ENCODE data around the gene FOXN3.

Gene FOXN3

DNA sequence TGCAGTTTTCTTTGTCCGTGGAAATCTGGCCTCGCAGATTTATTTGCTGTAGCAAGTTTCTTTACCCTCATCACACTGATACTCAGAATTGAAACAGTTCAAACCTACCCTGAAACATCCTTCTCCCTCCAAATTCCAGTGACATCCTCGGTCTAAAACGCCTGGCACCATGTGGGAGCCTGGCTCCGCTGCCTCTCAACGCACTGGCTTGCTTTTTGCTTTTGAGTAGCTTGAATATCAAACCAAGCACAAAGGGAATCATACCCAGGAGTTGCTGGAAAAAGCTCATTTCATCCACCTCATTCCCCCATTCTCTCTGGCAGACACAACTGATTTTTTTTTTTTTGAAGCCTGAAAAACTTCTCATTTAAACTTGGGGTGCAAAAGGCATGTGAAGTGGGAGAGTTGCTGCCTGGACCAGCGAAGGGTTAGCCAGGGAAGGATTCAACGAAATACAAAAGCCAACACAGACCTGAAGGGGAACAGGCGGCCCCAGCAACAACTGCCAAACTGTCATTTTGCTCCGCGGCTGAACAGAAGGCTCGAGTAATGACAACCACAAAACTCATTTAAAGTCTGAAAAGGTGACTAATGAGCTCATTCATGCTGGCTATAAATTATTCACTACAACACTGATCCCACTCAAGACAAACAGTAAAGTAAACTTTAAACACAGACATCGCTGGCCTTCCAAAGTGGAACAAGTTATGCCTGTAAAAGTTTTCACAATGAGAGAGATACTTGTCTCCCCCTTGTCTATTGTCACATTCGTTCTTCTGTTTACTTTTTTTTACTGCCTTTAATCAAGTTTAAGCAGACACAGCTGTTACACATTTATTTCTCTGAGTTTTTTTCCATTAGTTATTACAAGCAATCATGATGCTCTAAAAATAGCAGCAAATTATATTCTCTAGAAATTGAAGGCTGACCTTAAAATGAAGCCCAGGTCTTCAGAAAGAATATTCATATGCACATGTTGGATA is 12.5 kb upstream of the FOXN3 start:
- H3K4me1 ChIP-seq (ENCODE audit: control insufficient read depth in 1 of 2, insufficient read depth in 2 of 2, low read length in 2 of 2): peaks cover 9 to 24% of the 10 kb centered on the region in 2 donors
- no peaks in the 10 kb centered on the region for H3K36me3 ChIP-seq (ENCODE audit: control insufficient read depth in 1 of 2, insufficient read depth in 2 of 2, low read length in 2 of 2)
- no peaks in the 10 kb centered on the region for H3K27me3 ChIP-seq (ENCODE audit: low read depth, low read length)
- no peaks in the 10 kb centered on the region for H3K9me3 ChIP-seq (ENCODE audit: control insufficient read depth in 1 of 2, low read length in 2 of 2)
- peak overlapping the region; percentile 93 for H3K27ac ChIP-seq (ENCODE audit: low read length)
- peak overlapping the region; percentile 34 to 57 for H3K4me3 ChIP-seq (ENCODE audit: low read depth in 1 of 2, low read length in 2 of 2)

DNA sequence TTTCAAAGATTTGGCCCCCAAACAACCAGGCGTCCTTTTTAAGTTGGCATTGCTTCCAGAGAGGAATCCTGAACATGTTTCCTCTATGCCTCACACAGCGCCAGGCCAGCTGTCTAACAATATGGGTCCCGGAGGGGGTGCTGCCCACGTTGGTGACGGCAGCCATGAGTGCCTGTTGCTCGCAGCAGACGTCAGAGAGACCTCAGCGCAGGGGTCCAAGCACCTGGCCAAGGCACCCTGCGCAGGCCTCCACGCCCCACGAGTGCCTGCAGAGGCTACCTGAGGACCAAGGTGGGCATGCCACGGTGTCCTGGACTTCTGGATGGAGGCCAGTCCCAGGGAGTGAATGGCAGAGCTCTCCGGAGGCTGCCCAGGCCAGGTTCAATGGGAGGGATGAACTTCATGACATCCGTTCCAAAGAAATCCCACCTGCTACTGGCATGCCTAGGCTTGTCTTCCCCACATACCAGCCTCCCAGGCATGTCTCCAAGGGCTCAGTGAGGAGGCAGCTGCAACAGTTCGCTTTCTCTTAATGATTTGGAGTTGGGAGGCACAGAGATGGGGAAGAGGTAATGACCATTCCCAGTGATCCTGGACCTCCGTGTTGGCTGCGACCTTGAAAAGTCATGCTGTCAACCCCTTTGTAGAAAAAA is 11.6 kb upstream of the FOXN3 start:
- H3K36me3 ChIP-seq (ENCODE audit: control insufficient read depth in 1 of 2, insufficient read depth in 2 of 2, low read length in 2 of 2): no peaks in the 10 kb centered on the region
- no peak overlapping the region for H3K4me3 ChIP-seq (ENCODE audit: low read depth in 1 of 2, low read length in 2 of 2)
- peaks cover 9 to 24% of the 10 kb centered on the region in 2 donors for H3K4me1 ChIP-seq (ENCODE audit: control insufficient read depth in 1 of 2, insufficient read depth in 2 of 2, low read length in 2 of 2)
- no peaks in the 10 kb centered on the region for H3K9me3 ChIP-seq (ENCODE audit: control insufficient read depth in 1 of 2, low read length in 2 of 2)
- peak overlapping the region; percentile 93 for H3K27ac ChIP-seq (ENCODE audit: low read length)
- H3K27me3 ChIP-seq (ENCODE audit: low read depth, low read length): no peaks in the 10 kb centered on the region

DNA sequence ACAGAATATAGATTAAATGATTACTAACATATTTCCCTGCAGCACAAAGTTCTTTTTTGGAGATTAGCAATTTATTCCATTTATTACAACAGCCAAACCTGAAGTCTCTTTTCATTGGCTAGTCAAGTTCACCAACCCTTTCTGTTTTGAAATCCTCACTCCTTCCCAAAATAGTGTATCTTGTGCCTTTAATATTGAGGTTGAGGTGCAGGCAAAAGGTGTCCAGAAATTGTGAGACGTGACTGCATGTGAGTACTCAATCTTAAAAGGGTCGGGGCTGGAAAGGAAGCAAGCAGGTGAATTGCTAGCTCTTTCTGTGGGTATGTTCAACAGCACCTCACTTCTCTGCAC is 11.1 kb upstream of the FOXN3 start:
- Histone ChIP-seq H3K36me3 (ENCODE audit: control insufficient read depth in 1 of 2, insufficient read depth in 2 of 2, low read length in 2 of 2) (no peaks in the 10 kb centered on the region), H3K27ac (ENCODE audit: low read length) (no peak overlapping the region), H3K4me1 (ENCODE audit: control insufficient read depth in 1 of 2, insufficient read depth in 2 of 2, low read length in 2 of 2) (peaks cover 9 to 24% of the 10 kb centered on the region in 2 donors), H3K9me3 (ENCODE audit: control insufficient read depth in 1 of 2, low read length in 2 of 2) (no peaks in the 10 kb centered on the region), H3K27me3 (ENCODE audit: low read depth, low read length) (no peaks in the 10 kb centered on the region), H3K4me3 (ENCODE audit: low read depth in 1 of 2, low read length in 2 of 2) (no peak overlapping the region)

DNA sequence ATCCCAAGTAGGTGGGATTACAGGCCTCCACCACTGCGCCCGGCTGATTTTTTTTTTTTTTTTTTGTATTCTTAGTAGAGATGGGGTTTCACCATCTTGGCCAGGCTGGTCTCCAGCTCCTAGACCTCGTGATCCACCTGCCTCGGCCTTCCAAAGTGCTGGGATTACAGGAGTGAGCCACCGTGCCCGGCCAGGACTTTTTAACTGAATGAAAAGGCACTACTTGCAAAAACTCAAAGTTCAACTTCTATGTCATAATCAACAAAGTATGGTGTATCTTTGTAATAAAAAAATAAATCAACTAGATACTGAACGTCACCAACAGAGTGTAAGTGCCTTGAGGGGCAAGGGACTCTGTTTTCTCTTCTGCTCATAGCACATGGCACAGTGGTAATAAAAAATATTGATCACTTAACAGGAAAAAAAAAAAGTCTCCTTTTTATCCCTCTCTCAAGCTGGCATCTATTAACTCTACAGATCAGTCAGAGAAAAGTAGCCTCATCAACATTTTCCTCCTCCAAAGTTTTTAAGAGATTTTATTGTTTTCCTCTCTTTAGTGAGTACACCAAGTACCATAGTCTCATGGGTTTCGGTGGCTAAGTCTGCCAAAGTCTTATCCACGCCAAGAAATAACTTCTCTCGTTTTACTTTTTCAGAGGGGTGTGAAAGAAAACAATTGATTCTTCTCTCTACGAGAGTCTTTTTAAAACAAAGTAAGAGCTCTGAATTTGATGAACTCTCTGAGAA is 10.6 kb upstream of the FOXN3 start:
- Histone ChIP-seq H3K4me1 (ENCODE audit: control insufficient read depth in 1 of 2, insufficient read depth in 2 of 2, low read length in 2 of 2) (peaks cover 12 to 24% of the 10 kb centered on the region in 2 donors), H3K9me3 (ENCODE audit: control insufficient read depth in 1 of 2, low read length in 2 of 2) (no peaks in the 10 kb centered on the region), H3K27me3 (ENCODE audit: low read depth, low read length) (no peaks in the 10 kb centered on the region), H3K27ac (ENCODE audit: low read length) (no peak overlapping the region), H3K36me3 (ENCODE audit: control insufficient read depth in 1 of 2, insufficient read depth in 2 of 2, low read length in 2 of 2) (no peaks in the 10 kb centered on the region), H3K4me3 (ENCODE audit: low read depth in 1 of 2, low read length in 2 of 2) (no peak overlapping the region)

DNA sequence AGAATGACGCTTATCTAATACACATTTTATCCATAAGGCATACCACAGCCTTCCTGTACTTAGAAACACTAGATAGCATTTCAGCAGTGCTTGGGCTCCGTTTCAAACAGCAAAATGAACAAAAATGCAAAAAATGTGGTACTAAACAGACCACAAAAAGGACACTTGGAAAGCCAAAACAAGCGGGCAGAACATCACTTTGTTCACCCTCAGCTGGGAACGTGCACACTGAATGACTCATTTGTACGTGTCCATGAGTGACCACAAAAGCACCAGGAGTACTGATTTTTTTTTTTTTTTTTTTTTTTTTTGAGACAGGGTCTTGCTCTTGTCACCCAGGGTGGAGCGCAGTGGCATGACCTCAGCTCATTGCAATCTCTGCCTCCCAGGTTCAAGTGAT is 8.9 kb upstream of the FOXN3 start:
- Histone ChIP-seq H3K27ac (ENCODE audit: low read length) (no peak overlapping the region), H3K4me3 (ENCODE audit: low read depth in 1 of 2, low read length in 2 of 2) (no peak overlapping the region), H3K36me3 (ENCODE audit: control insufficient read depth in 1 of 2, insufficient read depth in 2 of 2, low read length in 2 of 2) (no peaks in the 10 kb centered on the region), H3K4me1 (ENCODE audit: control insufficient read depth in 1 of 2, insufficient read depth in 2 of 2, low read length in 2 of 2) (peaks cover 12 to 19% of the 10 kb centered on the region in 2 donors), H3K27me3 (ENCODE audit: low read depth, low read length) (no peaks in the 10 kb centered on the region), H3K9me3 (ENCODE audit: control insufficient read depth in 1 of 2, low read length in 2 of 2) (no peaks in the 10 kb centered on the region)

DNA sequence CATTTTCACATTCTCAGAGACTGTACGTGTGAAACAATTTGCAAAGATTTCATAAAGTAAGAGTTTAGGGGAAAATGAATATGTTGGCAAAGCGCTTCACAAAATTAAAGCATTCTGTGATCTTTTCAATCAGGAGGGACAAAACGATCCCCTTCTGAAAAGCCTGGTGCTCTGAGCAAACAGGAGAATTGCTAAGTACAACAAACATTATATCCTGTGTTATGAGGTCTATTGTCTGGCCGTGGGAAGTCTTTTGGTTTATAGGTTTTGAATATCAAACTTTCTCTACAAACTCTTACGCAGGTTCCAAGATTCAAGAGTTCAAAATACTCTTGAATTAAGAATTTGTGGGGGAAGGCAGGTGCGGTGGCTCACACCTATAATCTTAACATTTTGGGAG is 7.2 kb upstream of the FOXN3 start:
- Histone ChIP-seq H3K4me1 (ENCODE audit: control insufficient read depth in 1 of 2, insufficient read depth in 2 of 2, low read length in 2 of 2) (peaks cover 3 to 12% of the 10 kb centered on the region in 2 donors), H3K27me3 (ENCODE audit: low read depth, low read length) (no peaks in the 10 kb centered on the region), H3K27ac (ENCODE audit: low read length) (no peak overlapping the region), H3K9me3 (ENCODE audit: control insufficient read depth in 1 of 2, low read length in 2 of 2) (no peaks in the 10 kb centered on the region), H3K36me3 (ENCODE audit: control insufficient read depth in 1 of 2, insufficient read depth in 2 of 2, low read length in 2 of 2) (no peaks in the 10 kb centered on the region), H3K4me3 (ENCODE audit: low read depth in 1 of 2, low read length in 2 of 2) (no peak overlapping the region)

DNA sequence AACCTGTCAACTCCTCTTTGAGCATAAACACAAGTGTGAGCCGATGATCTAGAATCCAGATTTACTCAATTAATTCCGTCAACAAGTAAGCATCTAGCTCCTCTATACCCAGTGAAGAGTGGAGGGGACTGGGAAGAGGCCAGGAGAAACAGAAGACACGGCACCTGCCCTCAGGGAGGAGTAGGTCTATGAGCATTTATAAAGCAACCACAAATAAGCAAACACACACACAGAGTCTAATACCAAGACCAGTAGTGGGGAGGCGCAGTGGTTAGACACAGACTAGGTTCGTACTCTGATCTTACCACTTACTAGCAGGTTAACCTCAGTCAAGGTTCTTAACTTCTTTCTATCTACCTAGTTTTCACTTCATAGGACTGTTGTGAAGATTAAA is 5.9 kb upstream of the FOXN3 start:
- peak overlapping the region; percentile 32 for H3K27ac ChIP-seq (ENCODE audit: low read length)
- H3K4me3 ChIP-seq (ENCODE audit: low read depth in 1 of 2, low read length in 2 of 2): peak overlapping the region in 1 of 2 donors; percentile 24
- H3K27me3 ChIP-seq (ENCODE audit: low read depth, low read length): no peaks in the 10 kb centered on the region
- H3K4me1 ChIP-seq (ENCODE audit: control insufficient read depth in 1 of 2, insufficient read depth in 2 of 2, low read length in 2 of 2): peaks cover 3 to 8% of the 10 kb centered on the region in 2 donors
- H3K9me3 ChIP-seq (ENCODE audit: control insufficient read depth in 1 of 2, low read length in 2 of 2): no peaks in the 10 kb centered on the region
- no peaks in the 10 kb centered on the region for H3K36me3 ChIP-seq (ENCODE audit: control insufficient read depth in 1 of 2, insufficient read depth in 2 of 2, low read length in 2 of 2)

DNA sequence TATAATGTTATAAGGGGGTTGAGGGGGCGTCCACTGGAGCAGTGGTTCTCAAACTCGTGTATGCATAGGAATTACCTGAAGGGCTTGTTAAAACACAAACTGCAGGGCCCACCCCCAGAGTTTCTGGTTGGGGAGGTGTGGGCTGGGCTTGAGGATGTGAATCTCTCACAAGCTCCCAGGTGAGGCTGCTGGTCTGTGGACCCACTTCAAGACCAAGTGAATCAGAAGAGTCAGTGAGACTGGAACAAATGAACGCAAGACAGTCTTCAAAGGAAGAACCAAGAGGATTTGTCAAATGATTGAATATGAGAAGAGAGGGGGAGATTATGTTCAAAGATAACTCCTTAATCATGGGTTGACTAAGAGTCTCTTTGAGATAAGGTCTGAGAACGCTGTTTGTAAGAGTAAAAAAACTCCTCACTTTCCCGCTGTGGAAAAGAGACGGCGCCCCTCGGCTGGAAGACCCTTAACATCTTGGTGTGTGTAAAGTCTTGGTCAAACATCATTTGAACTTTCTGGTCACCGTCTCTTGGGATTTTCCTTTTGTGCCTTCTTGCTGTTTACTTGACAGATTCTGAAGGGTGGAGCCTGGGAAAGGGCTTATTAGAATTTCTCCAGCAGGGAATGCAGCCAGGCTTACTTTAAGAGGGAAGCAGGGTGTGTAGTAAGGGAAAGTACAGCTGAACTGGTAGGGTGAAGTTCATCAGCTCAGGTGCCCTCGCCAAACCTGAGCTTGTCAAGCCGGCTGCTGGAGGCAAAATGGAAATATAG is 5.3 kb upstream of the FOXN3 start:
- Histone ChIP-seq H3K4me1 (ENCODE audit: control insufficient read depth in 1 of 2, insufficient read depth in 2 of 2, low read length in 2 of 2) (peaks cover 3 to 12% of the 10 kb centered on the region in 2 donors), H3K27ac (ENCODE audit: low read length) (peak overlapping the region; percentile 32), H3K36me3 (ENCODE audit: control insufficient read depth in 1 of 2, insufficient read depth in 2 of 2, low read length in 2 of 2) (no peaks in the 10 kb centered on the region), H3K9me3 (ENCODE audit: control insufficient read depth in 1 of 2, low read length in 2 of 2) (no peaks in the 10 kb centered on the region), H3K4me3 (ENCODE audit: low read depth in 1 of 2, low read length in 2 of 2) (no peak overlapping the region), H3K27me3 (ENCODE audit: low read depth, low read length) (no peaks in the 10 kb centered on the region)

DNA sequence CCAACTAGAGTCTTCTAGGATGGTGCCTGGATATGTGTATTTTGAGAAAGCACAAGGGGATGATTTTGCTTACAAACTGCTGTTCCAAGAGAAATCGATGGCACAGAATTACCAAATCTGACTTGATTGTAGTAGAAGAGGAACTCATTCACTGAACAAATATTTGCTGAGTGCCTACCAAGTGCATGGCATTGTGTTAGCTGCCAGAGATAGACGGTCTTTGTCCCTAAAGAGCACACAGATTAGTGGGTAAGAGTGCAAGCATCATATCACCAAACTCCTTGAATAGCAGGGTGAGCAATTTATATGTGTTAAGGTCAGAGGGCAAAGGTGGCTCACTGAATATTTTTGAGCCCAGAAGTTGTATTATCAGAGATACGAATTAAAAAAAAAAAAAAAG is 3.5 kb upstream of the FOXN3 start:
- no peaks in the 10 kb centered on the region for H3K9me3 ChIP-seq (ENCODE audit: control insufficient read depth in 1 of 2, low read length in 2 of 2)
- peaks cover 3 to 12% of the 10 kb centered on the region in 2 donors for H3K4me1 ChIP-seq (ENCODE audit: control insufficient read depth in 1 of 2, insufficient read depth in 2 of 2, low read length in 2 of 2)
- no peaks in the 10 kb centered on the region for H3K27me3 ChIP-seq (ENCODE audit: low read depth, low read length)
- no peak overlapping the region for H3K27ac ChIP-seq (ENCODE audit: low read length)
- peaks cover 0 to 3% of the 10 kb centered on the region in 2 donors for H3K36me3 ChIP-seq (ENCODE audit: control insufficient read depth in 1 of 2, insufficient read depth in 2 of 2, low read length in 2 of 2)
- no peak overlapping the region for H3K4me3 ChIP-seq (ENCODE audit: low read depth in 1 of 2, low read length in 2 of 2)

DNA sequence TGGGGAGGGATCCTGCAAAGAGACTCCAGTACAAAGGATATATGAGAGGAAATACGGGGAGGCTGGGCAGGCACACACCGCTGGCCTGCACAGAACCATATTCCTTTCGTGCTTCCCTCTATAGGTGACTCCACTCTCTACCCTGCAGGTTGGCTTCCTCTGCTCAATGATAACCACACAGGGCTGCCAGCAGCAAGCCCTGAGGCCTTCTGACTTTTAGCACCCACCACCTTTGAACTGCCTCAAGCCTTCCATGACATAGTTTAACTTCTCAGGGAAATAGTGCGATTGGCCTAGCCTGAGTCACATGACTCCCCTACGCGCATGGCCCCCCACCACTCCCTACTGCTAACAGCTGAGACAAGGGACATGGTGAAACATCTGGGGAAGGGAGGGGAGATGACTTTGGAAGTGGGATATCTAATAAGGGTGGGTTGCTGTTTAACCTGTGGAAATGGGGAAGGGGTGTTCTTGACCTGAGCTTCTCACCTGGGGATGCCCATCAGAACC is 3.0 kb upstream of the FOXN3 start:
- Histone ChIP-seq H3K36me3 (ENCODE audit: control insufficient read depth in 1 of 2, insufficient read depth in 2 of 2, low read length in 2 of 2) (peaks cover 0 to 3% of the 10 kb centered on the region in 2 donors), H3K4me1 (ENCODE audit: control insufficient read depth in 1 of 2, insufficient read depth in 2 of 2, low read length in 2 of 2) (peaks cover 3 to 12% of the 10 kb centered on the region in 2 donors), H3K9me3 (ENCODE audit: control insufficient read depth in 1 of 2, low read length in 2 of 2) (no peaks in the 10 kb centered on the region), H3K27ac (ENCODE audit: low read length) (no peak overlapping the region), H3K4me3 (ENCODE audit: low read depth in 1 of 2, low read length in 2 of 2) (no peak overlapping the region), H3K27me3 (ENCODE audit: low read depth, low read length) (no peaks in the 10 kb centered on the region)
